K562 (cell line): ENCODE data around the gene FAM117B. TPM values are rescaled to one million over a fixed set of nuclear protein-coding genes. Genes with fewer than 3 reads are reported as not detected.
A peak's percentile ranks its signal among the peaks of the same experiment; 100 is the strongest.

ENCODE experiments used
- ATF7 ChIP-seq: fragments of 450-650 bp; IDR thresholded peaks from 2 replicates; pipeline ENCODE4 v1.7.1; 2014; ENCODE audit warnings: mild to moderate bottlenecking, moderate library complexity
- CCAR2 ChIP-seq: fragments of 200-400 bp; formaldehyde crosslinking; IDR thresholded peaks from 2 replicates; pipeline ENCODE4 v1.6.1; 2017; ENCODE audit warnings: mild to moderate bottlenecking, low read depth, low read length
- CEBPB ChIP-seq: fragments of 450-650 bp; IDR thresholded peaks from 2 replicates; pipeline ENCODE4 v1.6.1; 2016; ENCODE audit warnings: missing genetic modification characterization, missing compliant biosample characterization
- CHD1 ChIP-seq: fragments of 200-600 bp; sonication (generic); IDR thresholded peaks from one replicate; pipeline ENCODE4 v1.6.1; 2012; ENCODE audit warnings: mild to moderate bottlenecking, moderate library complexity, low read length, inconsistent platforms
- CXXC5 ChIP-seq: fragments of 250-450 bp; sonication (Bioruptor Pico); IDR thresholded peaks from 2 replicates; pipeline ENCODE4 v1.8.0; 2022; ENCODE audit warnings: inconsistent platforms, mild to moderate bottlenecking, moderate library complexity
- DNMT1 ChIP-seq: fragments of 450-650 bp; IDR thresholded peaks from 2 replicates; pipeline ENCODE4 v1.6.1; 2016; ENCODE audit warnings: antibody characterized with exemption, mild to moderate bottlenecking
- FIP1L1 ChIP-seq: fragments of 200-400 bp; formaldehyde crosslinking; IDR thresholded peaks from 2 replicates; pipeline ENCODE4 v1.6.1; 2018; ENCODE audit warnings: mild to moderate bottlenecking, low read depth, low read length; ENCODE audit not compliant: poor library complexity, severe bottlenecking
- GTF2A2 ChIP-seq: IDR thresholded peaks from 2 replicates; pipeline ENCODE4 v1.6.1; 2016; ENCODE audit warnings: mild to moderate bottlenecking, missing genetic modification characterization, missing compliant biosample characterization
- HDGF ChIP-seq: fragments of 450-650 bp; IDR thresholded peaks from 2 replicates; pipeline ENCODE4 v1.6.1; 2016
- HMG20A ChIP-seq: fragments of 450-650 bp; formaldehyde crosslinking; conservative IDR thresholded peaks from 2 replicates; pipeline ENCODE4 v1.4.0; 2020; ENCODE audit warnings: mild to moderate bottlenecking, mixed read lengths
- KDM2B ChIP-seq: fragments of 250-450 bp; sonication (Bioruptor Pico); IDR thresholded peaks from 2 replicates; pipeline ENCODE4 v1.8.0; 2021; ENCODE audit warnings: mild to moderate bottlenecking, moderate library complexity
- LARP7 ChIP-seq: fragments of 450-650 bp; IDR thresholded peaks from 2 replicates; pipeline ENCODE4 v1.6.1; 2016
- MCM2 ChIP-seq: fragments of 450-650 bp; IDR thresholded peaks from 2 replicates; pipeline ENCODE4 v1.6.1; 2017; ENCODE audit warnings: low read depth, mild to moderate bottlenecking
- MYBL2 ChIP-seq, 2 experiments: fragments of 450-650 bp in 1 of 2; sonication (generic) in 1 of 2; formaldehyde crosslinking in 1 of 2; IDR thresholded peaks; 2 replicates each; pipeline versions ENCODE4 v1.6.1 to v1.8.1; 2017 to 2022; ENCODE audit warnings: borderline replicate concordance in 1 of 2, inconsistent platforms in 1 of 2, low read depth in 1 of 2, mild to moderate bottlenecking in 1 of 2, missing genetic modification reagents in 1 of 2, moderate library complexity in 1 of 2
- NRF1 ChIP-seq, 2 experiments: fragments of 450-650 bp; IDR thresholded peaks in 1 of 2; conservative IDR thresholded peaks in 1 of 2; 2 replicates each; pipeline ENCODE4 v1.6.1; 2014; ENCODE audit warnings: mild to moderate bottlenecking in 2 of 2
- SIN3B ChIP-seq: fragments of 450-650 bp; IDR thresholded peaks from 2 replicates; pipeline ENCODE4 v1.6.1; 2017; ENCODE audit warnings: low read depth, mild to moderate bottlenecking, moderate library complexity
- SMC3 ChIP-seq: conservative IDR thresholded peaks from 2 replicates; pipeline ENCODE4 v1.6.1; 2011; ENCODE audit warnings: low read depth, low read length, improper control_type of control experiment; ENCODE audit not compliant: insufficient read depth
- SOX6 ChIP-seq: fragments of 450-650 bp; IDR thresholded peaks from 2 replicates; pipeline ENCODE4 v1.6.1; 2014; ENCODE audit warnings: mild to moderate bottlenecking
- SRSF1 ChIP-seq: fragments of 200-400 bp; formaldehyde crosslinking; IDR thresholded peaks from 2 replicates; pipeline ENCODE4 v1.6.1; 2017; ENCODE audit warnings: mild to moderate bottlenecking, low read depth, low read length, moderate library complexity
- TGIF2 ChIP-seq: sonication (generic); formaldehyde crosslinking; IDR thresholded peaks from 2 replicates; pipeline ENCODE4 v1.8.1; 2022; ENCODE audit warnings: mild to moderate bottlenecking, missing genetic modification reagents, moderate library complexity
- ZNF143 ChIP-seq: sonication (generic); formaldehyde crosslinking; IDR thresholded peaks from 2 replicates; pipeline ENCODE4 v1.9.0; 2022; ENCODE audit warnings: mild to moderate bottlenecking, missing genetic modification reagents
- ZNF23 ChIP-seq: fragments of 250-450 bp; sonication (Bioruptor Pico); IDR thresholded peaks from 2 replicates; pipeline ENCODE4 v1.4.0; 2020; ENCODE audit warnings: mild to moderate bottlenecking
- ZNF696 ChIP-seq: fragments of 250-450 bp; sonication (Bioruptor Pico); conservative IDR thresholded peaks from 2 replicates; pipeline ENCODE4 v1.4.0; 2020; ENCODE audit warnings: mild to moderate bottlenecking, moderate library complexity
- polyA plus RNA-seq, 8 experiments: library from polyadenylated mRNA; depleted of rRNA in 4 of 8; stranded (reverse) in 5 of 8; unstranded in 3 of 8; fragments of >200 nt; fragmentation: Nextera tagmentation in 2 of 8; fragmentation: Illumina TruSeq in 1 of 8; extraction: Ambion mirVana in 2 of 8; extraction: Trizol in 1 of 8; gene quantifications; 2 replicates each; pipeline versions ENCODE4 v1.2.1 to v1.2.3, GENCODE V29; 2011 to 2014; ENCODE audit warnings: inconsistent platforms in 1 of 8, missing spikeins in 1 of 8
- total RNA-seq, 7 experiments: library from RNA; depleted of rRNA in 6 of 7; stranded (reverse); fragments of >200 nt in 6 of 7; fragmentation: Illumina TruSeq in 2 of 7; extraction: Trizol in 2 of 7; gene quantifications; 2 replicates each; pipeline versions ENCODE4 v1.2.1 to v1.2.3, GENCODE V29; 2011 to 2021; ENCODE audit warnings: low replicate concordance in 1 of 7
- TF ChIP-seq, protein P1 (sequence below): fragments of 250-450 bp; sonication (Bioruptor Pico); IDR thresholded peaks from 2 replicates; pipeline ENCODE4 v1.5.1; 2021; ENCODE audit warnings: mild to moderate bottlenecking
- TF ChIP-seq, protein P2 (sequence below): fragments of 450-650 bp; IDR thresholded peaks from 2 replicates; pipeline ENCODE4 v1.7.0; 2016; ENCODE audit warnings: borderline replicate concordance

Gene FAM117B
- total and polyA plus RNA-seq, 9 of the 15 experiments (the other 6 are each of a cell fraction or from before 2014, with no cell fraction given), result 1.6 to 5.2 (median 2.6) TPM

DNA sequence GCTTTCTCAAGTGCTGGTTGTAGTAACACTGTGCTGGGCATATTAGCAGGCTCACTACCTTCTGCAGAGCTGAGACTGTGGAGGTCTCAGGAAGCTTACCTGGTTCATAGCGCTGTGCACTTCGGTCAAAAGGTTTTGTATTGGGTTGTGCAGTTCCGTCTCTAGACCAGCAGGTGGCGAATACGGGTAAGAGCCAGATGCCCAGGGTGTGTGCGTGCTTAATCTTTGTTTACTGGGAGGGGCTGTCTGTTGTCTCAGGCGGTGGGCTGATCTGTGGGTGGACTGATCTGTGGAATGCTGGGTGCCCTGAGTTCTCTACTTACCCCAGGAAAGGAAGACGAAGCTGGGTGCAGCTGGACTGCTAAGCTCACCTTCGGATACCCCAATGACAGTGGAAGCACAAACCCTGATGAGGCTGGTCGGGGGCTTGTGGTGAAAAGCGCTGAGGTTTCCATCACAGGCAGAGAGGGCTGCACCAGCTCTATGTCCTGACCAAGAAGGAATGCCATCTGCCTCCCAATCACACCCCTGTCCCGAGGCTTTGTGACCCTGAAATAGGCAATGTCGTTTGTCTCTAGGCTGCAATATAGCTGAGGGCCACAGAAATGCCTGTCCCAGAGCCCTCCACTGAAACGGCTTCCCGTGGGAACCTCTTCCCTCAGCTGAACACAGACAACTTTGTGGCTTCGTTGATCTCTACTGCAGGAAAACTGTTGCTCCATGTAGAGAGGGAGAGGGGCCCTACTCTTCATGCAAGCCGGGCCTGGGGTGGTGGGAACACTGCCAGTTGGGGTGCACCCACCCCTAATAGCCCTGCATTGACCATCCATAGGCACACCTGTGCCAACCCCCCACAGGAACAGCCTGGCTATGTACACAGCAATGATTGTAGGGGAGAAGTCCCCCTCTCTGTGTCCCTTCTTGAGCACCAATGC lies 45.9 kb upstream of the FAM117B start (continued):
- peak; percentile 68 for TF ChIP-seq SMC3
- TF ChIP-seq GTF2A2 (tag), result no peak
- TF ChIP-seq, protein P1, sequence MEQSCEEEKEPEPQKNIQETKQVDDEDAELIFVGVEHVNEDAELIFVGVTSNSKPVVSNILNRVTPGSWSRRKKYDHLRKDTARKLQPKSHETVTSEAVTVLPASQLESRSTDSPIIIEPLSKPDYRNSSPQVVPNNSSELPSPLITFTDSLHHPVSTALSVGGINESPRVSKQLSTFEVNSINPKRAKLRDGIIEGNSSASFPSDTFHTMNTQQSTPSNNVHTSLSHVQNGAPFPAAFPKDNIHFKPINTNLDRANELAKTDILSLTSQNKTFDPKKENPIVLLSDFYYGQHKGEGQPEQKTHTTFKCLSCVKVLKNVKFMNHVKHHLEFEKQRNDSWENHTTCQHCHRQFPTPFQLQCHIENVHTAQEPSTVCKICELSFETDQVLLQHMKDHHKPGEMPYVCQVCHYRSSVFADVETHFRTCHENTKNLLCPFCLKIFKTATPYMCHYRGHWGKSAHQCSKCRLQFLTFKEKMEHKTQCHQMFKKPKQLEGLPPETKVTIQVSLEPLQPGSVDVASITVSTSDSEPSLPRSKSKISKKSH, result no peak
- no peak for TF ChIP-seq MYBL2 (IDR thresholded peaks at IDR 0.05; ENCODE audit: low read depth)
- no peak for TF ChIP-seq MYBL2 (CRISPR knock-in tag; IDR thresholded peaks at IDR 0.05; ENCODE audit: borderline replicate concordance)
- TF ChIP-seq TGIF2 (CRISPR knock-in tag), result no peak
- no peak for TF ChIP-seq ZNF143 (CRISPR knock-in tag)
- TF ChIP-seq ATF7, result no peak
- no peak for TF ChIP-seq SRSF1
- TF ChIP-seq KDM2B, result no peak
- no peak for TF ChIP-seq FIP1L1
- TF ChIP-seq ZNF696 (CRISPR knock-in tag), result no peak
- TF ChIP-seq MCM2, result no peak
- TF ChIP-seq, protein P2, sequence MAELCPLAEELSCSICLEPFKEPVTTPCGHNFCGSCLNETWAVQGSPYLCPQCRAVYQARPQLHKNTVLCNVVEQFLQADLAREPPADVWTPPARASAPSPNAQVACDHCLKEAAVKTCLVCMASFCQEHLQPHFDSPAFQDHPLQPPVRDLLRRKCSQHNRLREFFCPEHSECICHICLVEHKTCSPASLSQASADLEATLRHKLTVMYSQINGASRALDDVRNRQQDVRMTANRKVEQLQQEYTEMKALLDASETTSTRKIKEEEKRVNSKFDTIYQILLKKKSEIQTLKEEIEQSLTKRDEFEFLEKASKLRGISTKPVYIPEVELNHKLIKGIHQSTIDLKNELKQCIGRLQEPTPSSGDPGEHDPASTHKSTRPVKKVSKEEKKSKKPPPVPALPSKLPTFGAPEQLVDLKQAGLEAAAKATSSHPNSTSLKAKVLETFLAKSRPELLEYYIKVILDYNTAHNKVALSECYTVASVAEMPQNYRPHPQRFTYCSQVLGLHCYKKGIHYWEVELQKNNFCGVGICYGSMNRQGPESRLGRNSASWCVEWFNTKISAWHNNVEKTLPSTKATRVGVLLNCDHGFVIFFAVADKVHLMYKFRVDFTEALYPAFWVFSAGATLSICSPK, result no peak
- TF ChIP-seq CCAR2, result no peak
- TF ChIP-seq CXXC5 (CRISPR knock-in tag), result 0 out of 2 replicates have a peak, but pooled peaks have one; percentile 17
- TF ChIP-seq ZNF23 (CRISPR knock-in tag), result no peak
- no peak for TF ChIP-seq DNMT1
- TF ChIP-seq CEBPB, result no peak
- no peak for TF ChIP-seq HMG20A (CRISPR knock-in tag)
- TF ChIP-seq SIN3B, result no peak
- TF ChIP-seq SOX6, result 0 out of 2 replicates have a peak, but pooled peaks have one; percentile 13
- TF ChIP-seq NRF1 (conservative IDR thresholded peaks at IDR 0.05 in 1 of 2, IDR thresholded peaks at IDR 0.05 in 1 of 2), result peak in 1 of 2 experiments; percentile 39; a peak in 1 of 4 replicates
- no peak for TF ChIP-seq LARP7
- no peak for TF ChIP-seq HDGF
- no peak for TF ChIP-seq CHD1
